ENCODE results near the gene PTPRB. TPM values are rescaled to one million over a fixed set of nuclear protein-coding genes. Genes with fewer than 3 reads are reported as not detected.

The PTPRB gene
- total RNA-seq, 1 donor from 2014 or later = 38.7 TPM

GRCh38 chr12:70534466-70534865 lies 102.8 kb downstream of the PTPRB start:
- no peak for DNase-seq

GRCh38 chr12:70529647-70530046 lies 107.6 kb downstream of the PTPRB start:
- Histone ChIP-seq H3K36me3 (peaks cover 38% of the 10 kb centered on the region), H3K27ac (replicated peaks) (no peak overlapping the region), H3K4me3 (no peak overlapping the region), H3K4me1 (peaks cover under 1% of the 10 kb centered on the region), H3K9me3 (replicated peaks) (no peaks in the 10 kb centered on the region), H3K27me3 (ENCODE audit: low read depth) (no peaks in the 10 kb centered on the region)
- intact Hi-C loops (cut with micrococcal nuclease) = no loop called here
- no peak for DNase-seq
- TF ChIP-seq, protein P1, sequence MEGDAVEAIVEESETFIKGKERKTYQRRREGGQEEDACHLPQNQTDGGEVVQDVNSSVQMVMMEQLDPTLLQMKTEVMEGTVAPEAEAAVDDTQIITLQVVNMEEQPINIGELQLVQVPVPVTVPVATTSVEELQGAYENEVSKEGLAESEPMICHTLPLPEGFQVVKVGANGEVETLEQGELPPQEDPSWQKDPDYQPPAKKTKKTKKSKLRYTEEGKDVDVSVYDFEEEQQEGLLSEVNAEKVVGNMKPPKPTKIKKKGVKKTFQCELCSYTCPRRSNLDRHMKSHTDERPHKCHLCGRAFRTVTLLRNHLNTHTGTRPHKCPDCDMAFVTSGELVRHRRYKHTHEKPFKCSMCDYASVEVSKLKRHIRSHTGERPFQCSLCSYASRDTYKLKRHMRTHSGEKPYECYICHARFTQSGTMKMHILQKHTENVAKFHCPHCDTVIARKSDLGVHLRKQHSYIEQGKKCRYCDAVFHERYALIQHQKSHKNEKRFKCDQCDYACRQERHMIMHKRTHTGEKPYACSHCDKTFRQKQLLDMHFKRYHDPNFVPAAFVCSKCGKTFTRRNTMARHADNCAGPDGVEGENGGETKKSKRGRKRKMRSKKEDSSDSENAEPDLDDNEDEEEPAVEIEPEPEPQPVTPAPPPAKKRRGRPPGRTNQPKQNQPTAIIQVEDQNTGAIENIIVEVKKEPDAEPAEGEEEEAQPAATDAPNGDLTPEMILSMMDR (IDR thresholded peaks at IDR 0.05; ENCODE audit: borderline replicate concordance) = no peak

More at GRCh38 chr12:70534466-70534865, 102.8 kb downstream of the PTPRB start:
- H3K27me3 ChIP-seq (ENCODE audit: low read depth) = no peaks in the 10 kb centered on the region
- H3K36me3 ChIP-seq = peaks cover 29% of the 10 kb centered on the region
- TF ChIP-seq, protein P1 (IDR thresholded peaks at IDR 0.05; ENCODE audit: borderline replicate concordance) = no peak
- intact Hi-C loops (cut with micrococcal nuclease) = no loop called here
- H3K9me3 ChIP-seq (replicated peaks) = no peaks in the 10 kb centered on the region
- no peak overlapping the region for H3K4me3 ChIP-seq
- peak overlapping the region; percentile 82 for H3K27ac ChIP-seq (replicated peaks)
- peaks cover 22% of the 10 kb centered on the region for H3K4me1 ChIP-seq

- no peaks in the 10 kb centered on the region for H3K4me1 ChIP-seq
- peaks cover 51% of the 10 kb centered on the region for H3K36me3 ChIP-seq
- no peak overlapping the region for H3K27ac ChIP-seq (replicated peaks)
- H3K4me3 ChIP-seq = no peak overlapping the region
- DNase-seq = no peak
- intact Hi-C loops (cut with micrococcal nuclease) = no loop called here
- H3K27me3 ChIP-seq (ENCODE audit: low read depth) = no peaks in the 10 kb centered on the region
- TF ChIP-seq, protein P1 (IDR thresholded peaks at IDR 0.05; ENCODE audit: borderline replicate concordance) = no peak
- H3K9me3 ChIP-seq (replicated peaks) = peaks cover 14% of the 10 kb centered on the region
Measured at GRCh38 chr12:70520847-70521246, 116.4 kb downstream of the PTPRB start.

DNA sequence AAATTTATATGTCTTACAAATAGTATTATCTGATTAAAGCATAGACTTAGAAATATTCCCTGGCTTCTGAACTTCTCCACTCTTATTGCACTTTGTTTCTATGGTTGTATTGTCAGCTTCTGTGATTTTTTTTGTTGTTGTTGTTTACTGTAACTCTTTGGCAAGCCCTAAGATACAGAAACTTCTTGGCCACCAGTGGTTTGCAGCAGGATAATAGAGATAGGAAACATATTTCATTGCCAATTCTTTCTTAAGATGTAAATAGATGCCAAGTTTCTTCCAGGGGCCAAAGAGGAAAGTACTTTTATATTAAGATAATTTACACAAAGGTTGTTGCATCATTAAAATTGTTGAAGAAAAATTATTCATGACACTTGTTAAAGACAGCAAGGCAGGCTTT lies 123.8 kb downstream of the PTPRB start:
- intact Hi-C loops (cut with micrococcal nuclease) = no loop called here
- no peak overlapping the region for H3K27ac ChIP-seq (replicated peaks)

GRCh38 chr12:70508178-70508577 lies 129.1 kb downstream of the PTPRB start:
- Histone ChIP-seq H3K27me3 (ENCODE audit: low read depth) (no peaks in the 10 kb centered on the region), H3K4me3 (no peak overlapping the region), H3K36me3 (no peaks in the 10 kb centered on the region), H3K9me3 (replicated peaks) (peaks cover 11% of the 10 kb centered on the region), H3K27ac (replicated peaks) (no peak overlapping the region), H3K4me1 (peaks cover under 1% of the 10 kb centered on the region)
- DNase-seq = no peak
- intact Hi-C loops (cut with micrococcal nuclease) = no loop called here
- TF ChIP-seq, protein P1 (IDR thresholded peaks at IDR 0.05; ENCODE audit: borderline replicate concordance) = no peak

More for the DNA sequence above, 123.8 kb downstream of the PTPRB start:
- H3K4me3 ChIP-seq = no peak overlapping the region
- no peaks in the 10 kb centered on the region for H3K27me3 ChIP-seq (ENCODE audit: low read depth)
- TF ChIP-seq, protein P1 (IDR thresholded peaks at IDR 0.05; ENCODE audit: borderline replicate concordance) = no peak
- DNase-seq = no peak
- no peaks in the 10 kb centered on the region for H3K36me3 ChIP-seq
- H3K9me3 ChIP-seq (replicated peaks) = peaks cover 6% of the 10 kb centered on the region
- H3K4me1 ChIP-seq = peaks cover 10% of the 10 kb centered on the region
